Activated T-helper 17 cell treated with anti-CD3 and anti-CD28 coated beads, Interleukin-2, amount 50 U/mL, for 72 hours (primary cell): Measurements from ENCODE around the gene UBALD1. TPM values are rescaled to one million over a fixed set of nuclear protein-coding genes. Genes with fewer than 3 reads are reported as not detected.
"Not testable (repeated sequence)": the region's sequence is repeated elsewhere in the genome, so short reads cannot be mapped to it uniquely, and the experiment has no call there.

Experiments
- ATAC-seq: fragments of 150-1000 bp; cut with Tn5 transposase; replicated peaks from 2 replicates; pipeline ENCODE4 v1.10.0; 2021; ENCODE audit warnings: mild to moderate bottlenecking, moderate library complexity
- H3K27ac Mint-ChIP-seq: one replicate; pipeline ENCODE4 v1.8.0; 2022; ENCODE audit warnings: mixed read lengths
- H3K27me3 Mint-ChIP-seq: one replicate; pipeline ENCODE4 v1.8.0; 2022; ENCODE audit warnings: mixed read lengths
- H3K36me3 Mint-ChIP-seq: one replicate; pipeline ENCODE4 v1.8.0; 2022; ENCODE audit warnings: low read depth, mild to moderate bottlenecking, mixed read lengths
- H3K4me1 Mint-ChIP-seq: one replicate; pipeline ENCODE4 v1.8.0; 2022; ENCODE audit warnings: mixed read lengths
- H3K4me3 Mint-ChIP-seq: one replicate; pipeline ENCODE4 v1.8.0; 2022; ENCODE audit warnings: mild to moderate bottlenecking, mixed read lengths
- H3K9me3 Mint-ChIP-seq: one replicate; pipeline ENCODE4 v1.8.0; 2022; ENCODE audit warnings: mixed read lengths
- total RNA-seq, 2 donors: library from RNA; stranded (reverse); gene quantifications; one replicate each; pipeline ENCODE4 v1.2.3, GENCODE V29; 2022

UBALD1 gene
- total RNA-seq, 2 donors from 2014 or later: 16.6 to 24.5 TPM

GRCh38 chr16:4578961-4579530 lies 35.6 kb downstream of the UBALD1 start:
- no peaks in the 10 kb centered on the region for H3K27me3 Mint-ChIP-seq
- no peaks in the 10 kb centered on the region for H3K9me3 Mint-ChIP-seq
- H3K4me3 Mint-ChIP-seq: no peak overlapping the region
- no peaks in the 10 kb centered on the region for H3K36me3 Mint-ChIP-seq
- ATAC-seq: no peak
- H3K4me1 Mint-ChIP-seq: no peaks in the 10 kb centered on the region
- H3K27ac Mint-ChIP-seq: no peak overlapping the region

- H3K4me1 Mint-ChIP-seq: no peaks in the 10 kb centered on the region
- no peak overlapping the region for H3K27ac Mint-ChIP-seq
- H3K9me3 Mint-ChIP-seq: no peaks in the 10 kb centered on the region
- ATAC-seq: no peak
- no peaks in the 10 kb centered on the region for H3K36me3 Mint-ChIP-seq
- H3K27me3 Mint-ChIP-seq: no peaks in the 10 kb centered on the region
- no peak overlapping the region for H3K4me3 Mint-ChIP-seq
Observed at GRCh38 chr16:4576008-4576407, 38.7 kb downstream of the UBALD1 start.

- Mint-ChIP-seq H3K27me3 (no peaks in the 10 kb centered on the region), H3K4me1 (no peaks in the 10 kb centered on the region), H3K36me3 (no peaks in the 10 kb centered on the region), H3K4me3 (no peak overlapping the region), H3K9me3 (no peaks in the 10 kb centered on the region), H3K27ac (no peak overlapping the region)
- ATAC-seq: no peak
Observed at GRCh38 chr16:4574919-4575705, 39.6 kb downstream of the UBALD1 start.

- not testable (repeated sequence) for ATAC-seq, H3K9me3 Mint-ChIP-seq, H3K36me3 Mint-ChIP-seq, H3K27ac Mint-ChIP-seq, H3K4me1 Mint-ChIP-seq, H3K4me3 Mint-ChIP-seq, H3K27me3 Mint-ChIP-seq
Observed at GRCh38 chr16:4573926-4574325, 40.8 kb downstream of the UBALD1 start.

GRCh38 chr16:4572715-4573114 lies 42.0 kb downstream of the UBALD1 start:
- Mint-ChIP-seq H3K9me3 (no peaks in the 10 kb centered on the region), H3K4me1 (no peaks in the 10 kb centered on the region), H3K27me3 (no peaks in the 10 kb centered on the region), H3K27ac (no peak overlapping the region), H3K36me3 (no peaks in the 10 kb centered on the region), H3K4me3 (no peak overlapping the region)
- no peak for ATAC-seq

- no peak overlapping the region for H3K4me3 Mint-ChIP-seq
- no peak for ATAC-seq
- H3K4me1 Mint-ChIP-seq: peaks cover 4% of the 10 kb centered on the region
- H3K27ac Mint-ChIP-seq: no peak overlapping the region
- no peaks in the 10 kb centered on the region for H3K9me3 Mint-ChIP-seq
- no peaks in the 10 kb centered on the region for H3K27me3 Mint-ChIP-seq
- no peaks in the 10 kb centered on the region for H3K36me3 Mint-ChIP-seq
Observed at GRCh38 chr16:4570688-4571321, 43.9 kb downstream of the UBALD1 start.

GRCh38 chr16:4570086-4570485 lies 44.6 kb downstream of the UBALD1 start:
- H3K27me3 Mint-ChIP-seq: no peaks in the 10 kb centered on the region
- no peak for ATAC-seq
- no peak overlapping the region for H3K27ac Mint-ChIP-seq
- no peak overlapping the region for H3K4me3 Mint-ChIP-seq
- H3K36me3 Mint-ChIP-seq: no peaks in the 10 kb centered on the region
- no peaks in the 10 kb centered on the region for H3K9me3 Mint-ChIP-seq
- H3K4me1 Mint-ChIP-seq: peaks cover 5% of the 10 kb centered on the region

GRCh38 chr16:4566144-4566543 lies 48.5 kb downstream of the UBALD1 start:
- H3K36me3 Mint-ChIP-seq: no peaks in the 10 kb centered on the region
- no peak overlapping the region for H3K4me3 Mint-ChIP-seq
- H3K9me3 Mint-ChIP-seq: no peaks in the 10 kb centered on the region
- H3K27ac Mint-ChIP-seq: peak overlapping the region; percentile 31
- ATAC-seq: peak; percentile 86
- no peaks in the 10 kb centered on the region for H3K27me3 Mint-ChIP-seq
- H3K4me1 Mint-ChIP-seq: peaks cover 5% of the 10 kb centered on the region

GRCh38 chr16:4564661-4565267 lies 49.9 kb downstream of the UBALD1 start:
- peaks cover 5% of the 10 kb centered on the region for H3K4me1 Mint-ChIP-seq
- no peak overlapping the region for H3K4me3 Mint-ChIP-seq
- H3K36me3 Mint-ChIP-seq: no peaks in the 10 kb centered on the region
- H3K27ac Mint-ChIP-seq: no peak overlapping the region
- no peak for ATAC-seq
- H3K27me3 Mint-ChIP-seq: no peaks in the 10 kb centered on the region
- H3K9me3 Mint-ChIP-seq: no peaks in the 10 kb centered on the region

- H3K27me3 Mint-ChIP-seq: no peaks in the 10 kb centered on the region
- no peak overlapping the region for H3K4me3 Mint-ChIP-seq
- H3K27ac Mint-ChIP-seq: no peak overlapping the region
- ATAC-seq: no peak
- no peaks in the 10 kb centered on the region for H3K36me3 Mint-ChIP-seq
- no peaks in the 10 kb centered on the region for H3K9me3 Mint-ChIP-seq
- H3K4me1 Mint-ChIP-seq: peaks cover 5% of the 10 kb centered on the region
Observed at GRCh38 chr16:4561596-4561995, 53.1 kb downstream of the UBALD1 start.

Other genes with a start within 250 kb of the UBALD1 start
- under 1 TPM; 0.11 to 0.29 TPM for gene VASN, start 243.0 kb downstream of the UBALD1 start, total RNA-seq
- gene CORO7, start 198.3 kb downstream of the UBALD1 start, total RNA-seq: 100 to 1,000 TPM in 1 of 2 donors, 10 to 100 TPM in 1; 82.6 to 114 TPM
- gene DNAJA3, start 189.0 kb downstream of the UBALD1 start, total RNA-seq: 10 to 100 TPM; 50.3 to 81.1 TPM
- 10 to 100 TPM; 56.5 to 63.2 TPM for gene NMRAL1, start 140.3 kb downstream of the UBALD1 start, total RNA-seq
- 10 to 100 TPM; 60.0 to 92.1 TPM for gene HMOX2, start 138.5 kb downstream of the UBALD1 start, total RNA-seq
- gene CDIP1, start 76.1 kb downstream of the UBALD1 start, total RNA-seq: 10 to 100 TPM; 24.5 to 31.2 TPM
- gene C16orf96, start 58.5 kb downstream of the UBALD1 start, total RNA-seq: not detected
- gene MGRN1, start 9.9 kb upstream of the UBALD1 start, total RNA-seq: 10 to 100 TPM; 63.5 to 66.3 TPM
- 10 to 100 TPM; 16.8 to 28.7 TPM for gene NUDT16L1, start 78.7 kb upstream of the UBALD1 start, total RNA-seq
- 10 to 100 TPM; 14.0 to 15.7 TPM for gene ANKS3, start 119.4 kb upstream of the UBALD1 start, total RNA-seq
- gene DNAAF8, start 119.6 kb upstream of the UBALD1 start, total RNA-seq: not detected
- gene ZNF500, start 152.3 kb upstream of the UBALD1 start, total RNA-seq: 10 to 100 TPM in 1 of 2 donors, 1 to 10 TPM in 1; 9.7 to 12.5 TPM
- not detected for gene SEPTIN12, start 173.5 kb upstream of the UBALD1 start, total RNA-seq
- gene SMIM22, start 180.5 kb upstream of the UBALD1 start, total RNA-seq: not detected
- 1 to 10 TPM; 8.0 to 8.8 TPM for gene ROGDI, start 187.7 kb upstream of the UBALD1 start, total RNA-seq
- gene GLYR1, start 232.4 kb upstream of the UBALD1 start, total RNA-seq: 10 to 100 TPM; 57.8 to 97.2 TPM
- 10 to 100 TPM; 23.1 to 38.3 TPM for gene UBN1, start 232.6 kb upstream of the UBALD1 start, total RNA-seq